Gastroesophageal sphincter (tissue), 3 donors: ENCODE data around the gene ZEB2.

Source experiments
- CTCF ChIP-seq, 4 experiments: fragments of 200-600 bp in 2 of 4; fragments of 450-650 bp in 2 of 4; sonication (generic) in 1 of 4; IDR thresholded peaks; one replicate each; pipeline ENCODE4 v1.5.1; 2017 to 2019; ENCODE audit warnings: antibody characterized with exemption in 4 of 4, mild to moderate bottlenecking in 2 of 4, moderate library complexity in 2 of 4
- EP300 ChIP-seq: sonication (generic); formaldehyde crosslinking; IDR thresholded peaks from one replicate; pipeline ENCODE4 v1.6.1; 2017; ENCODE audit warnings: antibody characterized with exemption, mild to moderate bottlenecking
- POLR2A ChIP-seq, 2 donors: fragments of 450-650 bp; IDR thresholded peaks; one replicate each; pipeline ENCODE4 v1.6.1; 2017; ENCODE audit warnings: antibody characterized with exemption in 2 of 2, mild to moderate bottlenecking in 2 of 2, moderate library complexity in 1 of 2
- POLR2AphosphoS5 ChIP-seq: sonication (generic); formaldehyde crosslinking; IDR thresholded peaks from one replicate; pipeline ENCODE4 v1.6.1; 2017; ENCODE audit warnings: antibody characterized with exemption

- TF ChIP-seq CTCF (IDR thresholded peaks at IDR 0.05) (no peak), EP300 (no peak), POLR2A (IDR thresholded peaks at IDR 0.05) (no peak), POLR2AphosphoS5 (no peak)
Measured at GRCh38 chr2:144364944-144365738, 154.8 kb downstream of the ZEB2 start.
